ENCODE measurements around the gene LTBP1. TPM values are rescaled to one million over a fixed set of nuclear protein-coding genes. Genes with fewer than 3 reads are reported as not detected.

The LTBP1 gene
- total RNA-seq, 1 experiment from 2014 or later, result 28.5 TPM

GRCh38 chr2:33258387-33258786 is 311.6 kb downstream of the LTBP1 start:
- Histone ChIP-seq H2AFZ (ENCODE audit: low read length) (no peak overlapping the region), H3K56ac (ENCODE audit: insufficient read length, low read depth, low read length) (no peak overlapping the region)
- H3K27ac Mint-ChIP-seq, result no peak overlapping the region

More at GRCh38 chr2:33258387-33258786, 311.6 kb downstream of the LTBP1 start:
- peaks cover 0 to 4% (median 2%) of the 10 kb centered on the region in 3 experiments; a peak in 1 of 7 replicates for H3K36me3 Mint-ChIP-seq (ENCODE audit: insufficient read depth in 1 of 3, low read depth in 3 of 3)
- TF ChIP-seq, protein P1, sequence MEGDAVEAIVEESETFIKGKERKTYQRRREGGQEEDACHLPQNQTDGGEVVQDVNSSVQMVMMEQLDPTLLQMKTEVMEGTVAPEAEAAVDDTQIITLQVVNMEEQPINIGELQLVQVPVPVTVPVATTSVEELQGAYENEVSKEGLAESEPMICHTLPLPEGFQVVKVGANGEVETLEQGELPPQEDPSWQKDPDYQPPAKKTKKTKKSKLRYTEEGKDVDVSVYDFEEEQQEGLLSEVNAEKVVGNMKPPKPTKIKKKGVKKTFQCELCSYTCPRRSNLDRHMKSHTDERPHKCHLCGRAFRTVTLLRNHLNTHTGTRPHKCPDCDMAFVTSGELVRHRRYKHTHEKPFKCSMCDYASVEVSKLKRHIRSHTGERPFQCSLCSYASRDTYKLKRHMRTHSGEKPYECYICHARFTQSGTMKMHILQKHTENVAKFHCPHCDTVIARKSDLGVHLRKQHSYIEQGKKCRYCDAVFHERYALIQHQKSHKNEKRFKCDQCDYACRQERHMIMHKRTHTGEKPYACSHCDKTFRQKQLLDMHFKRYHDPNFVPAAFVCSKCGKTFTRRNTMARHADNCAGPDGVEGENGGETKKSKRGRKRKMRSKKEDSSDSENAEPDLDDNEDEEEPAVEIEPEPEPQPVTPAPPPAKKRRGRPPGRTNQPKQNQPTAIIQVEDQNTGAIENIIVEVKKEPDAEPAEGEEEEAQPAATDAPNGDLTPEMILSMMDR (conservative IDR thresholded peaks at IDR 0.05), result no peak
- Histone ChIP-seq H4K91ac (ENCODE audit: insufficient read length, low read depth, low read length) (no peak overlapping the region), H2AK5ac (ENCODE audit: insufficient read length, low read length) (no peak overlapping the region), H3K9me3 (ENCODE audit: control insufficient read depth, low read depth, low read length) (no peaks in the 10 kb centered on the region), H3K4ac (ENCODE audit: low read depth, low read length) (no peak overlapping the region), H3K79me1 (ENCODE audit: insufficient read depth, low read depth, low read length, poor library complexity, severe bottlenecking) (no peaks in the 10 kb centered on the region), H3K18ac (ENCODE audit: insufficient read length, low read depth, low read length) (no peak overlapping the region), H3K14ac (ENCODE audit: insufficient read depth, low read length) (no peak overlapping the region), H3K4me1 (ENCODE audit: insufficient read depth, low read length) (no peaks in the 10 kb centered on the region), H3K9ac (ENCODE audit: extremely low read depth, insufficient read length, low read length) (no peak overlapping the region), H3K27ac (ENCODE audit: insufficient read length, low read depth, low read length) (no peak overlapping the region), H3K4me2 (ENCODE audit: insufficient read depth, insufficient read length, low read length) (no peak overlapping the region), H2BK12ac (ENCODE audit: insufficient read length, low read depth, low read length) (no peak overlapping the region), H2BK5ac (ENCODE audit: insufficient read length, low read length) (no peak overlapping the region), H4K8ac (replicated peaks; ENCODE audit: insufficient read length, low read depth, low read length) (no peak overlapping the region), H3K23ac (ENCODE audit: insufficient read length, low read depth, low read length) (no peak overlapping the region), H4K20me1 (ENCODE audit: control insufficient read depth, insufficient read depth, insufficient read length) (no peaks in the 10 kb centered on the region), H2BK120ac (ENCODE audit: low read depth, low read length, poor library complexity, severe bottlenecking) (no peak overlapping the region), H2BK15ac (ENCODE audit: low read depth, low read length) (no peak overlapping the region), H4K5ac (ENCODE audit: insufficient read length, low read depth, low read length) (no peak overlapping the region), H3T11ph (ENCODE audit: low read length) (no peak overlapping the region), H3K27me3 (ENCODE audit: insufficient read depth, low read length) (no peaks in the 10 kb centered on the region), H3K79me2 (ENCODE audit: insufficient read depth, low read length) (no peaks in the 10 kb centered on the region), H3K23me2 (ENCODE audit: insufficient read length, low read depth, low read length, poor library complexity, severe bottlenecking) (no peaks in the 10 kb centered on the region), H2BK20ac (ENCODE audit: low read depth, low read length, poor library complexity, severe bottlenecking) (no peak overlapping the region)
- no peaks in the 10 kb centered on the region for H3K4me1 Mint-ChIP-seq
- H3K27me3 Mint-ChIP-seq (ENCODE audit: low read depth), result no peaks in the 10 kb centered on the region
- H3K4me3 Mint-ChIP-seq, result no peak overlapping the region
- no peaks in the 10 kb centered on the region for H3K9me3 Mint-ChIP-seq
- WGBS (ENCODE audit: extremely low coverage, insufficient read length, low lambda C conversion rate), result no CpG with 5 or more reads among the region's 4 CpGs
- DNase-seq, result no peak
